Activated CD4-positive, alpha-beta memory T cell treated with anti-CD3 and anti-CD28 coated beads for 36 hours (primary cell): Measurements from ENCODE around the gene CDH23. TPM values are rescaled to one million over a fixed set of nuclear protein-coding genes. Genes with fewer than 3 reads are reported as not detected.
A peak's percentile ranks its signal among the peaks of the same experiment; 100 is the strongest.

Experiments used
- CTCF ChIA-PET: fragments of 350-600 bp; sonication (Branson Sonifier 250); formaldehyde crosslinking; loops from one replicate; lab custom pipeline; 2021; ENCODE audit warnings: antibody characterized with exemption, inconsistent platforms; lab: Charles Lee
- POLR2A ChIA-PET: fragments of 350-600 bp; sonication (Branson Sonifier 250); formaldehyde crosslinking; loops from one replicate; lab custom pipeline; 2021; ENCODE audit warnings: antibody characterized with exemption; lab: Charles Lee
- DNase-seq: peaks from one replicate; pipeline ENCODE4 v3.0.0-alpha.2; 2020
- H3K27ac Mint-ChIP-seq: one replicate; pipeline ENCODE4 v1.8.0; 2021; ENCODE audit warnings: mixed read lengths
- H3K27me3 Mint-ChIP-seq: one replicate; pipeline ENCODE4 v1.8.0; 2021; ENCODE audit warnings: mixed read lengths
- H3K36me3 Mint-ChIP-seq: one replicate; pipeline ENCODE4 v1.8.0; 2021; ENCODE audit warnings: mixed read lengths
- H3K4me1 Mint-ChIP-seq: one replicate; pipeline ENCODE4 v1.8.0; 2021; ENCODE audit warnings: low read depth, mixed read lengths
- H3K4me3 Mint-ChIP-seq: one replicate; pipeline ENCODE4 v1.8.0; 2021; ENCODE audit warnings: mild to moderate bottlenecking, mixed read lengths
- H3K9me3 Mint-ChIP-seq: one replicate; pipeline ENCODE4 v1.8.0; 2021; ENCODE audit warnings: mixed read lengths
- intact Hi-C: fragments of 100-400 bp; cut with micrococcal nuclease; formaldehyde crosslinking; loops from one replicate; pipeline ENCODE4 v1.15.1; 2023
- total RNA-seq, 2 experiments: library from RNA; stranded (reverse); gene quantifications; one replicate each; pipeline ENCODE4 v1.2.3, GENCODE V29; 2021

CDH23 gene
- total RNA-seq, 2 experiments from 2014 or later, result 2.6 TPM

- Mint-ChIP-seq H3K4me3 (peak overlapping the region; percentile 60), H3K9me3 (no peaks in the 10 kb centered on the region), H3K27ac (peak overlapping the region; percentile 98), H3K27me3 (no peaks in the 10 kb centered on the region), H3K4me1 (peaks cover 95% of the 10 kb centered on the region), H3K36me3 (no peaks in the 10 kb centered on the region)
- intact Hi-C loops, result loop anchor here (1.0 to 5.0 kb wide), 4 partner anchors 9 to 39 kb away; no protein-coding TSS in a partner anchor
- ChIA-PET POLR2A (interaction anchor here (0.9 to 3.9 kb wide), 6 partner anchors 9 to 37 kb away, joined by 4 to 36 read pairs (median 8); partner anchors contain the start of gene VSIR), CTCF (interaction anchor here (1.1 to 3.3 kb wide), 7 partner anchors 10 to 33 kb away, joined by 3 to 30 read pairs (median 4); no protein-coding TSS in a partner anchor)
- DNase-seq, result no peak
Measured at GRCh38 chr10:71736570-71736952, 339.8 kb downstream of the CDH23 start.

GRCh38 chr10:71737001-71737833 is 340.5 kb downstream of the CDH23 start:
- no peaks in the 10 kb centered on the region for H3K36me3 Mint-ChIP-seq
- no peaks in the 10 kb centered on the region for H3K9me3 Mint-ChIP-seq
- H3K27me3 Mint-ChIP-seq, result no peaks in the 10 kb centered on the region
- peak overlapping the region; percentile 60 for H3K4me3 Mint-ChIP-seq
- POLR2A ChIA-PET, result interaction anchor here (0.9 to 3.9 kb wide), 8 partner anchors 10 to 37 kb away, joined by 3 to 36 read pairs (median 6); partner anchors contain the start of gene VSIR
- H3K4me1 Mint-ChIP-seq, result peaks cover 95% of the 10 kb centered on the region
- intact Hi-C loops, result loop anchor here (2.0 to 5.0 kb wide), 2 partner anchors 32 to 40 kb away; no protein-coding TSS in a partner anchor
- CTCF ChIA-PET, result interaction anchor here (1.1 to 3.3 kb wide), 7 partner anchors 9 to 33 kb away, joined by 3 to 30 read pairs (median 4); no protein-coding TSS in a partner anchor
- DNase-seq, result peak; percentile 64
- H3K27ac Mint-ChIP-seq, result peak overlapping the region; percentile 98

GRCh38 chr10:71737834-71738197 is 341.1 kb downstream of the CDH23 start:
- Mint-ChIP-seq H3K27me3 (no peaks in the 10 kb centered on the region), H3K4me1 (peaks cover 95% of the 10 kb centered on the region), H3K27ac (peak overlapping the region; percentile 98), H3K9me3 (peaks cover 6% of the 10 kb centered on the region), H3K36me3 (no peaks in the 10 kb centered on the region), H3K4me3 (peak overlapping the region; percentile 27)
- no peak for DNase-seq
- ChIA-PET CTCF (interaction anchor here (1.1 to 3.3 kb wide), 4 partner anchors 9 to 30 kb away, joined by 4 to 30 read pairs (median 6); no protein-coding TSS in a partner anchor), POLR2A (interaction anchor here (0.9 to 3.9 kb wide), 8 partner anchors 9 to 36 kb away, joined by 3 to 36 read pairs (median 4); partner anchors contain the start of gene VSIR)
- intact Hi-C loops, result loop anchor here (2.0 to 5.0 kb wide), 2 partner anchors 31 to 41 kb away; no protein-coding TSS in a partner anchor

- H3K9me3 Mint-ChIP-seq, result peaks cover 6% of the 10 kb centered on the region
- no peaks in the 10 kb centered on the region for H3K27me3 Mint-ChIP-seq
- CTCF ChIA-PET, result no interaction called here
- peaks cover 99% of the 10 kb centered on the region for H3K4me1 Mint-ChIP-seq
- POLR2A ChIA-PET, result interaction anchor here (1.7 to 5.5 kb wide), 2 partner anchors 9 to 12 kb away, joined by 4 to 33 read pairs; no protein-coding TSS in a partner anchor
- no peak for DNase-seq
- no peaks in the 10 kb centered on the region for H3K36me3 Mint-ChIP-seq
- intact Hi-C loops, result loop anchor here (5.0 kb wide), 1 partner anchor 42 kb away; no protein-coding TSS in a partner anchor
- no peak overlapping the region for H3K4me3 Mint-ChIP-seq
- H3K27ac Mint-ChIP-seq, result peak overlapping the region; percentile 98
Measured at GRCh38 chr10:71739358-71739900, 342.7 kb downstream of the CDH23 start.

- H3K9me3 Mint-ChIP-seq, result peaks cover 6% of the 10 kb centered on the region
- H3K4me3 Mint-ChIP-seq, result no peak overlapping the region
- intact Hi-C loops, result no loop called here
- no peak for DNase-seq
- peak overlapping the region; percentile 98 for H3K27ac Mint-ChIP-seq
- POLR2A ChIA-PET, result interaction anchor here (5.5 kb wide), 1 partner anchor 13 kb away, joined by 33 read pairs; no protein-coding TSS in a partner anchor
- CTCF ChIA-PET, result interaction anchor here (0.6 to 1.5 kb wide), 2 partner anchors 29 to 34 kb away, joined by 4 read pairs; no protein-coding TSS in a partner anchor
- no peaks in the 10 kb centered on the region for H3K27me3 Mint-ChIP-seq
- peaks cover 99% of the 10 kb centered on the region for H3K4me1 Mint-ChIP-seq
- no peaks in the 10 kb centered on the region for H3K36me3 Mint-ChIP-seq
Measured at GRCh38 chr10:71740069-71740653, 343.4 kb downstream of the CDH23 start.

GRCh38 chr10:71741029-71741428 is 344.3 kb downstream of the CDH23 start:
- ChIA-PET CTCF (interaction anchor here (1.5 to 2.3 kb wide), 2 partner anchors 28 to 32 kb away, joined by 4 to 15 read pairs; partner anchors contain the start of gene VSIR), POLR2A (interaction anchor here (0.7 to 5.5 kb wide), 4 partner anchors 10 to 33 kb away, joined by 3 to 33 read pairs (median 8); partner anchors contain the start of gene VSIR)
- H3K9me3 Mint-ChIP-seq, result peaks cover 6% of the 10 kb centered on the region
- intact Hi-C loops, result no loop called here
- no peak for DNase-seq
- H3K4me3 Mint-ChIP-seq, result no peak overlapping the region
- peaks cover 99% of the 10 kb centered on the region for H3K4me1 Mint-ChIP-seq
- peak overlapping the region; percentile 88 for H3K27ac Mint-ChIP-seq
- no peaks in the 10 kb centered on the region for H3K27me3 Mint-ChIP-seq
- H3K36me3 Mint-ChIP-seq, result no peaks in the 10 kb centered on the region

GRCh38 chr10:71741671-71742070 is 345.0 kb downstream of the CDH23 start:
- CTCF ChIA-PET, result interaction anchor here (1.0 to 3.5 kb wide), 6 partner anchors 14 to 44 kb away, joined by 3 to 15 read pairs (median 8); partner anchors contain the start of gene VSIR

GRCh38 chr10:71742301-71743088 is 345.8 kb downstream of the CDH23 start:
- Mint-ChIP-seq H3K4me1 (peaks cover 99% of the 10 kb centered on the region), H3K9me3 (peaks cover 6% of the 10 kb centered on the region), H3K27me3 (no peaks in the 10 kb centered on the region), H3K4me3 (peak overlapping the region; percentile 40), H3K27ac (peak overlapping the region; percentile 88), H3K36me3 (no peaks in the 10 kb centered on the region)
- ChIA-PET POLR2A (interaction anchor here (0.9 to 5.5 kb wide), 5 partner anchors 14 to 31 kb away, joined by 3 to 33 read pairs (median 6); partner anchors contain the start of gene VSIR), CTCF (interaction anchor here (0.8 to 3.5 kb wide), 10 partner anchors 10 to 45 kb away, joined by 3 to 15 read pairs (median 6); partner anchors contain the start of gene VSIR)
- no peak for DNase-seq
- intact Hi-C loops, result no loop called here

More at GRCh38 chr10:71741671-71742070, 345.0 kb downstream of the CDH23 start:
- Mint-ChIP-seq H3K9me3 (peaks cover 6% of the 10 kb centered on the region), H3K4me1 (peaks cover 99% of the 10 kb centered on the region), H3K27ac (peak overlapping the region; percentile 88), H3K36me3 (no peaks in the 10 kb centered on the region), H3K4me3 (no peak overlapping the region), H3K27me3 (no peaks in the 10 kb centered on the region)
- POLR2A ChIA-PET, result interaction anchor here (0.7 to 5.5 kb wide), 4 partner anchors 11 to 32 kb away, joined by 3 to 33 read pairs (median 8); partner anchors contain the start of gene VSIR
- no peak for DNase-seq
- intact Hi-C loops, result no loop called here

- DNase-seq, result no peak
- CTCF ChIA-PET, result interaction anchor here (0.8 to 3.5 kb wide), 13 partner anchors 9 to 46 kb away, joined by 3 to 15 read pairs (median 5); partner anchors contain the start of gene VSIR
- intact Hi-C loops, result no loop called here
- H3K9me3 Mint-ChIP-seq, result peaks cover 6% of the 10 kb centered on the region
- H3K4me3 Mint-ChIP-seq, result peak overlapping the region; percentile 28
- POLR2A ChIA-PET, result interaction anchor here (0.9 to 5.5 kb wide), 5 partner anchors 13 to 30 kb away, joined by 3 to 33 read pairs (median 6); partner anchors contain the start of gene VSIR
- peak overlapping the region; percentile 88 for H3K27ac Mint-ChIP-seq
- no peaks in the 10 kb centered on the region for H3K36me3 Mint-ChIP-seq
- H3K4me1 Mint-ChIP-seq, result peaks cover 99% of the 10 kb centered on the region
- no peaks in the 10 kb centered on the region for H3K27me3 Mint-ChIP-seq
Measured at GRCh38 chr10:71743089-71743838, 346.5 kb downstream of the CDH23 start.
